ACC112 (cell line): ENCODE data around the gene MED22.
"Not testable (repeated sequence)": the region's sequence is repeated elsewhere in the genome, so short reads cannot be mapped to it uniquely, and the experiment has no call there.

Experiments used
- H2AFZ ChIP-seq: fragments of 200-600 bp; sonication (generic); one replicate; pipeline ENCODE4 v1.6.0; 2017; ENCODE audit warnings: antibody characterized with exemption, low read length; ENCODE audit not compliant: unreplicated experiment
- H3K27ac ChIP-seq: fragments of 200-600 bp; sonication (generic); 2 replicates; pipeline ENCODE4 v1.5.1; 2014; ENCODE audit warnings: low read depth, mild to moderate bottlenecking, antibody characterized with exemption, low read length, moderate library complexity
- H3K27me3 ChIP-seq: fragments of 200-600 bp; sonication (generic); 2 replicates; pipeline ENCODE4 v1.6.1; 2014; ENCODE audit warnings: mild to moderate bottlenecking, antibody characterized with exemption, low read length, moderate library complexity, mixed read lengths; ENCODE audit not compliant: insufficient read depth
- H3K36me3 ChIP-seq: fragments of 200-600 bp; sonication (generic); 2 replicates; pipeline ENCODE4 v1.6.1; 2016; ENCODE audit warnings: mild to moderate bottlenecking, antibody characterized with exemption, low read length, moderate library complexity, mixed read lengths; ENCODE audit not compliant: insufficient read depth
- H3K4me1 ChIP-seq: fragments of 200-600 bp; sonication (generic); one replicate; pipeline ENCODE4 v1.6.1; 2016; ENCODE audit warnings: low read length, mixed read lengths; ENCODE audit not compliant: insufficient read depth, unreplicated experiment, control insufficient read depth
- H3K4me3 ChIP-seq: fragments of 200-600 bp; sonication (generic); 2 replicates; pipeline ENCODE4 v1.5.1; 2014; ENCODE audit warnings: mild to moderate bottlenecking, low read depth, low read length
- H3K79me2 ChIP-seq: fragments of 200-600 bp; sonication (generic); one replicate; pipeline ENCODE4 v1.6.0; 2016; ENCODE audit warnings: low read length; ENCODE audit not compliant: control insufficient read depth, unreplicated experiment, insufficient read depth

The MED22 gene

GRCh38 chr9:133323991-133324703 is 23.8 kb downstream of the MED22 start:
- 0 out of 2 replicates have a peak, but pooled peaks cover 9% of the 10 kb centered on the region for H3K27me3 ChIP-seq

GRCh38 chr9:133323211-133323610 is 24.7 kb downstream of the MED22 start:
- no peak overlapping the region for H2AFZ ChIP-seq
- no peaks in the 10 kb centered on the region for H3K79me2 ChIP-seq
- no peaks in the 10 kb centered on the region for H3K4me1 ChIP-seq
- H3K27me3 ChIP-seq, result 0 out of 2 replicates have a peak, but pooled peaks cover 9% of the 10 kb centered on the region
- no peaks in the 10 kb centered on the region for H3K36me3 ChIP-seq
- no peak overlapping the region for H3K27ac ChIP-seq
- no peak overlapping the region for H3K4me3 ChIP-seq

More at GRCh38 chr9:133323991-133324703, 23.8 kb downstream of the MED22 start:
- Histone ChIP-seq H3K4me1 (no peaks in the 10 kb centered on the region), H3K79me2 (no peaks in the 10 kb centered on the region), H3K4me3 (no peak overlapping the region), H2AFZ (no peak overlapping the region), H3K27ac (no peak overlapping the region), H3K36me3 (no peaks in the 10 kb centered on the region)

- no peak overlapping the region for H2AFZ ChIP-seq
- no peaks in the 10 kb centered on the region for H3K4me1 ChIP-seq
- H3K4me3 ChIP-seq, result no peak overlapping the region
- no peak overlapping the region for H3K27ac ChIP-seq
- H3K36me3 ChIP-seq, result no peaks in the 10 kb centered on the region
- H3K79me2 ChIP-seq, result no peaks in the 10 kb centered on the region
- 0 out of 2 replicates have a peak, but pooled peaks cover 9% of the 10 kb centered on the region for H3K27me3 ChIP-seq
Observed at GRCh38 chr9:133322701-133323100, 25.2 kb downstream of the MED22 start.

- Histone ChIP-seq H3K79me2 (no peaks in the 10 kb centered on the region), H3K27ac (no peak overlapping the region), H3K27me3 (0 out of 2 replicates have a peak, but pooled peaks cover 9% of the 10 kb centered on the region), H3K36me3 (no peaks in the 10 kb centered on the region), H3K4me3 (no peak overlapping the region), H2AFZ (no peak overlapping the region), H3K4me1 (no peaks in the 10 kb centered on the region)
Observed at GRCh38 chr9:133321411-133321935, 26.5 kb downstream of the MED22 start.

- Histone ChIP-seq H3K4me3 (no peak overlapping the region), H3K79me2 (no peaks in the 10 kb centered on the region), H2AFZ (no peak overlapping the region), H3K27me3 (0 out of 2 replicates have a peak, but pooled peaks cover 9% of the 10 kb centered on the region), H3K36me3 (no peaks in the 10 kb centered on the region), H3K27ac (no peak overlapping the region), H3K4me1 (no peaks in the 10 kb centered on the region)
Observed at GRCh38 chr9:133320421-133320881, 27.5 kb downstream of the MED22 start.

GRCh38 chr9:133317551-133317950 is 30.4 kb downstream of the MED22 start:
- not testable (repeated sequence) for H3K79me2 ChIP-seq, H2AFZ ChIP-seq, H3K4me1 ChIP-seq, H3K27me3 ChIP-seq, H3K4me3 ChIP-seq, H3K36me3 ChIP-seq, H3K27ac ChIP-seq

- H3K27me3 ChIP-seq, result no peaks in the 10 kb centered on the region
- H3K27ac ChIP-seq, result no peak overlapping the region
- no peaks in the 10 kb centered on the region for H3K4me1 ChIP-seq
- H3K79me2 ChIP-seq, result no peaks in the 10 kb centered on the region
- H2AFZ ChIP-seq, result no peak overlapping the region
- H3K36me3 ChIP-seq, result no peaks in the 10 kb centered on the region
- H3K4me3 ChIP-seq, result no peak overlapping the region
Observed at GRCh38 chr9:133315997-133316396, 31.9 kb downstream of the MED22 start.

- H3K27me3 ChIP-seq, result peaks cover 38% of the 10 kb centered on the region
- no peaks in the 10 kb centered on the region for H3K4me1 ChIP-seq
- H3K79me2 ChIP-seq, result no peaks in the 10 kb centered on the region
- no peak overlapping the region for H2AFZ ChIP-seq
- no peak overlapping the region for H3K4me3 ChIP-seq
- no peak overlapping the region for H3K27ac ChIP-seq
- H3K36me3 ChIP-seq, result no peaks in the 10 kb centered on the region
Observed at GRCh38 chr9:133309608-133310007, 38.3 kb downstream of the MED22 start.

- no peak overlapping the region for H2AFZ ChIP-seq
- H3K27ac ChIP-seq, result no peak overlapping the region
- no peaks in the 10 kb centered on the region for H3K79me2 ChIP-seq
- peaks cover 57% of the 10 kb centered on the region for H3K27me3 ChIP-seq
- no peaks in the 10 kb centered on the region for H3K36me3 ChIP-seq
- H3K4me3 ChIP-seq, result no peak overlapping the region
- no peaks in the 10 kb centered on the region for H3K4me1 ChIP-seq
Observed at GRCh38 chr9:133307301-133307700, 40.6 kb downstream of the MED22 start.

- H3K4me1 ChIP-seq, result no peaks in the 10 kb centered on the region
- no peaks in the 10 kb centered on the region for H3K79me2 ChIP-seq
- H3K36me3 ChIP-seq, result no peaks in the 10 kb centered on the region
- H2AFZ ChIP-seq, result no peak overlapping the region
- no peak overlapping the region for H3K27ac ChIP-seq
- no peak overlapping the region for H3K4me3 ChIP-seq
- H3K27me3 ChIP-seq, result peaks cover 65% of the 10 kb centered on the region
Observed at GRCh38 chr9:133306242-133307204, 41.4 kb downstream of the MED22 start.
